Smooth muscle cell (in vitro differentiated cells): ENCODE data around the gene RPS6KB2. TPM values are rescaled to one million over a fixed set of nuclear protein-coding genes. Genes with fewer than 3 reads are reported as not detected.

Experiments
- DNase-seq: peaks from one replicate; lab custom pipeline; 2025; ENCODE audit not compliant: unreplicated experiment; lab: John Stamatoyannopoulos, UW
- H2AFZ ChIP-seq: fragments of 200-600 bp; sonication (generic); 2 replicates; pipeline ENCODE4 v1.6.0; 2016; ENCODE audit warnings: antibody characterized with exemption, low read depth, mild to moderate bottlenecking
- H3F3A ChIP-seq: fragments of 200-600 bp; sonication (generic); 2 replicates; pipeline ENCODE4 v1.6.0; 2017; ENCODE audit warnings: antibody characterized with exemption, low read depth
- H3K27ac ChIP-seq: fragments of 200-600 bp; sonication (generic); 2 replicates; pipeline ENCODE4 v1.5.1; 2016; ENCODE audit warnings: low read depth, mild to moderate bottlenecking
- H3K27me3 ChIP-seq: fragments of 200-600 bp; sonication (generic); 2 replicates; pipeline ENCODE4 v1.6.1; 2016; ENCODE audit warnings: low read depth, mild to moderate bottlenecking
- H3K36me3 ChIP-seq: fragments of 200-600 bp; sonication (generic); 2 replicates; pipeline ENCODE4 v1.5.1; 2016; ENCODE audit warnings: low read depth
- H3K4me1 ChIP-seq: fragments of 200-600 bp; sonication (generic); 2 replicates; pipeline ENCODE4 v1.5.1; 2016; ENCODE audit warnings: low read depth
- H3K4me2 ChIP-seq: fragments of 200-600 bp; sonication (generic); 2 replicates; pipeline ENCODE4 v1.6.0; 2016; ENCODE audit warnings: mild to moderate bottlenecking
- H3K4me3 ChIP-seq: fragments of 200-600 bp; sonication (generic); 2 replicates; pipeline ENCODE4 v1.5.1; 2016; ENCODE audit warnings: mild to moderate bottlenecking
- H3K79me2 ChIP-seq: fragments of 200-600 bp; sonication (generic); 2 replicates; pipeline ENCODE4 v1.6.0; 2016; ENCODE audit warnings: low read depth, mild to moderate bottlenecking
- H3K9ac ChIP-seq: fragments of 200-600 bp; sonication (generic); 2 replicates; pipeline ENCODE4 v1.6.0; 2016; ENCODE audit warnings: low read depth
- H3K9me3 ChIP-seq: fragments of 200-600 bp; sonication (generic); replicated peaks from 2 replicates; pipeline ENCODE4 v1.5.1; 2016; ENCODE audit warnings: low read depth
- H4K20me1 ChIP-seq: fragments of 200-600 bp; sonication (generic); 2 replicates; pipeline ENCODE4 v1.6.0; 2016; ENCODE audit warnings: low read depth
- CTCF ChIP-seq: fragments of 200-600 bp; sonication (generic); IDR thresholded peaks from 2 replicates; pipeline ENCODE4 v1.5.1; 2017; ENCODE audit warnings: borderline replicate concordance, mild to moderate bottlenecking, antibody characterized with exemption; ENCODE audit not compliant: insufficient read depth, poor library complexity, severe bottlenecking
- WGBS: methylation state at CpG from one replicate; pipeline ENCODE4 v1.1.7; 2016; ENCODE audit warnings: low lambda C conversion rate; 5-methylcytosine and 5-hydroxymethylcytosine counted together
- polyA plus RNA-seq: library from polyadenylated mRNA; unstranded; fragments of >200 nt; fragmentation: Nextera tagmentation; extraction: Ambion mirVana; gene quantifications from 2 replicates; pipeline ENCODE4 v1.2.1, GENCODE V29; 2016
- total RNA-seq: library from RNA; depleted of rRNA; stranded (reverse); fragments of >200 nt; gene quantifications from 2 replicates; pipeline ENCODE4 v1.2.3, GENCODE V29; 2014

RPS6KB2 gene
- total and polyA plus RNA-seq, 2 experiments from 2014 or later, result 66.5 to 107 TPM

- Histone ChIP-seq H3K4me2 (no peak overlapping the region), H2AFZ (no peak overlapping the region), H3K79me2 (no peaks in the 10 kb centered on the region), H3K9me3 (no peaks in the 10 kb centered on the region), H3K4me1 (peaks cover 6% of the 10 kb centered on the region), H3K36me3 (no peaks in the 10 kb centered on the region), H3K4me3 (no peak overlapping the region), H3K27ac (no peak overlapping the region), H3K27me3 (peaks cover 18% of the 10 kb centered on the region), H3F3A (no peaks in the 10 kb centered on the region), H4K20me1 (no peaks in the 10 kb centered on the region), H3K9ac (no peak overlapping the region)
- DNase-seq, result no peak
- 87% methylated on average over 17 of the region's 17 CpGs for WGBS
- no peak for TF ChIP-seq CTCF
These were observed 17.1 kb upstream of the RPS6KB2 start for GRCh38 chr11:67410984-67411784.

DNA sequence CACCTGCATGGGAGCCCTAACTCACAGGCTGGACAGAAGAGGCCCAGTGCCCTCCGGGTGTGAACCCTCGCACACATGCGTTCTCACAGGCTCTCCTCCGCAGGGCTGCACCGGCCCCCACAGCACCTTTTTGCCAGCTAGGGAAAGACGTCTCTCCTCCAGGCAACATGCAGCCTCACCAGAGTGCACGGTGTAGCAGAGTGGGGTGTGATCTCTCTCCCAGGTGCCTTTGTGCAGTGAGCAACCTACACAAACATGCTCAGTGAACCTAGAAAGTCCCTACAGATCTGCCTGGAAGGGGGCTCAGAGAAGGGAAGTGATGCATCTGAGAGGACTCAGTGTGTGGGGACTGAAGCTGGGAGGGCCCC, 16.5 kb upstream of the RPS6KB2 start:
- WGBS, result 87% methylated on average over 7 of the region's 7 CpGs
- Histone ChIP-seq H3K9me3 (no peaks in the 10 kb centered on the region), H3K9ac (no peak overlapping the region), H2AFZ (no peak overlapping the region), H3F3A (no peaks in the 10 kb centered on the region), H3K27me3 (peaks cover 18% of the 10 kb centered on the region), H3K27ac (no peak overlapping the region), H3K4me2 (no peak overlapping the region), H3K36me3 (no peaks in the 10 kb centered on the region), H3K4me1 (peaks cover 6% of the 10 kb centered on the region), H3K4me3 (no peak overlapping the region), H4K20me1 (no peaks in the 10 kb centered on the region), H3K79me2 (no peaks in the 10 kb centered on the region)
- TF ChIP-seq CTCF, result no peak
- no peak for DNase-seq

- no peak overlapping the region for H3K27ac ChIP-seq
- H3K9ac ChIP-seq, result no peak overlapping the region
- peaks cover 18% of the 10 kb centered on the region for H3K27me3 ChIP-seq
- peaks cover 6% of the 10 kb centered on the region for H3K4me1 ChIP-seq
- H3K9me3 ChIP-seq, result no peaks in the 10 kb centered on the region
- no peaks in the 10 kb centered on the region for H3F3A ChIP-seq
- no peaks in the 10 kb centered on the region for H4K20me1 ChIP-seq
- no peak overlapping the region for H2AFZ ChIP-seq
- no peak for TF ChIP-seq CTCF
- no peak overlapping the region for H3K4me3 ChIP-seq
- no peaks in the 10 kb centered on the region for H3K36me3 ChIP-seq
- H3K4me2 ChIP-seq, result no peak overlapping the region
- H3K79me2 ChIP-seq, result no peaks in the 10 kb centered on the region
- WGBS, result 82% methylated on average over 9 of the region's 9 CpGs
- DNase-seq, result no peak
These were observed 15.7 kb upstream of the RPS6KB2 start for GRCh38 chr11:67412495-67413179.
